Sigmoid colon (tissue), 7 donors: ENCODE measurements around the gene GRIK1. TPM values are rescaled to one million over a fixed set of nuclear protein-coding genes. Genes with fewer than 3 reads are reported as not detected.

Experiments used
- DNase-seq: peaks from one replicate; pipeline ENCODE4 v3.0.0-alpha.2; 2019
- H3K27ac ChIP-seq, 4 donors: fragments of 200-600 bp; sonication (generic); one replicate each; pipeline ENCODE4 v1.5.1; 2016 to 2019; ENCODE audit warnings: mild to moderate bottlenecking in 1 of 4
- H3K27me3 ChIP-seq, 3 donors: fragments of 200-600 bp; sonication (generic); one replicate each; pipeline ENCODE4 v1.5.1; 2019; ENCODE audit warnings: mild to moderate bottlenecking in 1 of 3
- H3K36me3 ChIP-seq, 4 donors: fragments of 200-600 bp; sonication (generic); one replicate each; pipeline ENCODE4 v1.5.1; 2016 to 2019
- H3K4me1 ChIP-seq, 4 donors: fragments of 200-600 bp; sonication (generic); one replicate each; pipeline ENCODE4 v1.5.1; 2017 to 2019
- H3K4me3 ChIP-seq, 4 donors: fragments of 200-600 bp; sonication (generic); one replicate each; pipeline ENCODE4 v1.5.1; 2017 to 2019; ENCODE audit warnings: mild to moderate bottlenecking in 2 of 4, moderate library complexity in 1 of 4
- H3K9me3 ChIP-seq, 4 donors: fragments of 200-600 bp in 3 of 4; sonication (generic) in 3 of 4; one replicate each; pipeline versions ENCODE4 v1.5.1 to v1.6.1; 2013 to 2019
- CTCF ChIP-seq, 4 experiments: fragments of 450-650 bp in 3 of 4; fragments of 200-600 bp in 1 of 4; IDR thresholded peaks; one replicate each; pipeline ENCODE4 v1.5.1; 2016 to 2019; ENCODE audit warnings: antibody characterized with exemption in 4 of 4, mild to moderate bottlenecking in 3 of 4, moderate library complexity in 2 of 4
- EP300 ChIP-seq, 4 donors: sonication (generic); formaldehyde crosslinking; IDR thresholded peaks; one replicate each; pipeline ENCODE4 v1.6.1; 2017; ENCODE audit warnings: antibody characterized with exemption in 4 of 4
- POLR2A ChIP-seq, 2 donors: fragments of 450-650 bp; IDR thresholded peaks; one replicate each; pipeline ENCODE4 v1.6.1; 2016; ENCODE audit warnings: antibody characterized with exemption in 2 of 2, mild to moderate bottlenecking in 2 of 2, moderate library complexity in 2 of 2
- POLR2AphosphoS5 ChIP-seq, 4 donors: sonication (generic); formaldehyde crosslinking; IDR thresholded peaks; one replicate each; pipeline ENCODE4 v1.6.1; 2017; ENCODE audit warnings: antibody characterized with exemption in 4 of 4
- WGBS, 2 donors: extraction: QIAGEN DNeasy Blood & Tissue Kit; methylation state at CpG; one replicate each; pipeline ENCODE4 v1.1.7; 2013; 5-methylcytosine and 5-hydroxymethylcytosine counted together
- intact Hi-C: fragments of 100-400 bp; cut with DNase I; formaldehyde crosslinking; loops from one replicate; pipeline ENCODE4 v1.15.1; 2023
- polyA plus RNA-seq, 3 donors: library from polyadenylated mRNA; stranded (reverse); fragments of 200-250 nt; gene quantifications; one replicate each; pipeline ENCODE4 v1.2.3, GENCODE V29; 2013
- total RNA-seq, 4 donors: library from RNA; depleted of rRNA; stranded (reverse); fragments of >200 nt; gene quantifications; one replicate each; pipeline ENCODE4 v1.1.0, GENCODE V29; 2016
- donor health status: healthy with polysubstance abuse.
- donor health status: Bipolar disorder and iron deficiency.
- donor health status: healthy.

The GRIK1 gene
- total and polyA plus RNA-seq, 7 donors = under 0.01 to 0.49 (median 0.13) TPM; not detected in 4

GRCh38 chr21:29660047-29660720, 279.6 kb downstream of the GRIK1 start:
- Histone ChIP-seq H3K36me3 (no peaks in the 10 kb centered on the region), H3K9me3 (no peaks in the 10 kb centered on the region), H3K27me3 (no peaks in the 10 kb centered on the region), H3K4me1 (no peaks in the 10 kb centered on the region), H3K27ac (no peak overlapping the region), H3K4me3 (no peak overlapping the region)
- WGBS, 2 donors = 87 to 93% methylated on average over 2 of the region's 2 CpGs
- DNase-seq = no peak
- intact Hi-C loops = no loop called here
- TF ChIP-seq POLR2AphosphoS5 (IDR thresholded peaks at IDR 0.05) = no peak
- no peak for TF ChIP-seq EP300 (IDR thresholded peaks at IDR 0.05)
- no peak for TF ChIP-seq POLR2A (IDR thresholded peaks at IDR 0.05)
- TF ChIP-seq CTCF (IDR thresholded peaks at IDR 0.05) = no peak

- TF ChIP-seq POLR2AphosphoS5 (IDR thresholded peaks at IDR 0.05) (no peak), EP300 (IDR thresholded peaks at IDR 0.05) (no peak), POLR2A (IDR thresholded peaks at IDR 0.05) (no peak), CTCF (IDR thresholded peaks at IDR 0.05) (no peak)
- DNase-seq = no peak
- no peak overlapping the region for H3K27ac ChIP-seq
- 39 to 63% methylated on average over 1 of the region's 1 CpG for WGBS, 2 donors
- H3K36me3 ChIP-seq = no peaks in the 10 kb centered on the region
- no peaks in the 10 kb centered on the region for H3K4me1 ChIP-seq
- intact Hi-C loops = no loop called here
- H3K27me3 ChIP-seq = no peaks in the 10 kb centered on the region
- H3K4me3 ChIP-seq = no peak overlapping the region
- no peaks in the 10 kb centered on the region for H3K9me3 ChIP-seq
Measured at GRCh38 chr21:29658934-29659203, 280.9 kb downstream of the GRIK1 start.

- Histone ChIP-seq H3K27me3 (no peaks in the 10 kb centered on the region), H3K4me1 (no peaks in the 10 kb centered on the region)
- intact Hi-C loops = no loop called here
Measured at GRCh38 chr21:29658177-29658933, 281.4 kb downstream of the GRIK1 start.

GRCh38 chr21:29657240-29657989, 282.4 kb downstream of the GRIK1 start:
- Histone ChIP-seq H3K9me3 (no peaks in the 10 kb centered on the region), H3K36me3 (no peaks in the 10 kb centered on the region), H3K4me3 (no peak overlapping the region), H3K27me3 (no peaks in the 10 kb centered on the region), H3K27ac (no peak overlapping the region), H3K4me1 (no peaks in the 10 kb centered on the region)
- TF ChIP-seq CTCF (IDR thresholded peaks at IDR 0.05) (no peak), EP300 (IDR thresholded peaks at IDR 0.05) (no peak), POLR2A (IDR thresholded peaks at IDR 0.05) (no peak), POLR2AphosphoS5 (IDR thresholded peaks at IDR 0.05) (no peak)
- WGBS, 2 donors = 64 to 67% methylated on average over 9 of the region's 9 CpGs
- no peak for DNase-seq
- intact Hi-C loops = no loop called here

More at GRCh38 chr21:29658177-29658933, 281.4 kb downstream of the GRIK1 start:
- H3K27ac ChIP-seq = no peak overlapping the region
- H3K9me3 ChIP-seq = no peaks in the 10 kb centered on the region
- no peaks in the 10 kb centered on the region for H3K36me3 ChIP-seq
- no peak overlapping the region for H3K4me3 ChIP-seq
- WGBS, 2 donors = 83 to 89% methylated on average over 10 of the region's 10 CpGs
- no peak for TF ChIP-seq EP300 (IDR thresholded peaks at IDR 0.05)
- no peak for TF ChIP-seq POLR2AphosphoS5 (IDR thresholded peaks at IDR 0.05)
- no peak for TF ChIP-seq CTCF (IDR thresholded peaks at IDR 0.05)
- no peak for DNase-seq
